Fibroblast of lung (primary cell): ENCODE results near the gene OSBPL9.

ENCODE experiments used
- EZH2 ChIP-seq: IDR thresholded peaks from 2 replicates; pipeline ENCODE4 v1.5.1; 2012; ENCODE audit warnings: low read length, control low read depth, mild to moderate bottlenecking; ENCODE audit errors: missing control alignments
- TF ChIP-seq, protein P1 (sequence below), 2 donors: IDR thresholded peaks in 1 of 2; conservative IDR thresholded peaks in 1 of 2; 1 replicate in 1 of 2; 2 replicates in 1 of 2; pipeline ENCODE4 v1.5.1; 2011 to 2012; ENCODE audit warnings: low read length in 2 of 2, control low read depth in 1 of 2, inconsistent platforms in 1 of 2, low read depth in 1 of 2, mild to moderate bottlenecking in 1 of 2

DNA sequence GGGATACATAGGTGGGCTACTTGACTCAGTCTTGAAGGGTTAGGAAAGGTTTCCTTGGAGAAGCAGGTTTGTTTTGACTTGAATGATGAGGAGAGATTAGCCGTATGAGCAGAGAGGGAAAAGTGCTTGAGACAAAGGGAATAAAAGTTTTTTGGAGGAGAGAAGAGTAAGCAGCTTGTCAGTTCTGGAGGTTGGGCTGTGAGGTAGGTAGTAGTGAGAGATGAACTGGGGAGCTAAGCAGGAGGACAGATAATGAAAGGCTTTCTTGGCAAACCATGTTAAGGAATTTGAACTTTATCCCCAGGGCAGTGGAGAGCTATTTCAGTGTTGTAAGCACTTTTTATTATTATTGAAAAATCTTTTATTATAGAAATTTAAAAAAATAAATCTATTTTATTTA is 3.6 kb downstream of the OSBPL9 start:
- TF ChIP-seq EZH2 = no peak
- TF ChIP-seq, protein P1, sequence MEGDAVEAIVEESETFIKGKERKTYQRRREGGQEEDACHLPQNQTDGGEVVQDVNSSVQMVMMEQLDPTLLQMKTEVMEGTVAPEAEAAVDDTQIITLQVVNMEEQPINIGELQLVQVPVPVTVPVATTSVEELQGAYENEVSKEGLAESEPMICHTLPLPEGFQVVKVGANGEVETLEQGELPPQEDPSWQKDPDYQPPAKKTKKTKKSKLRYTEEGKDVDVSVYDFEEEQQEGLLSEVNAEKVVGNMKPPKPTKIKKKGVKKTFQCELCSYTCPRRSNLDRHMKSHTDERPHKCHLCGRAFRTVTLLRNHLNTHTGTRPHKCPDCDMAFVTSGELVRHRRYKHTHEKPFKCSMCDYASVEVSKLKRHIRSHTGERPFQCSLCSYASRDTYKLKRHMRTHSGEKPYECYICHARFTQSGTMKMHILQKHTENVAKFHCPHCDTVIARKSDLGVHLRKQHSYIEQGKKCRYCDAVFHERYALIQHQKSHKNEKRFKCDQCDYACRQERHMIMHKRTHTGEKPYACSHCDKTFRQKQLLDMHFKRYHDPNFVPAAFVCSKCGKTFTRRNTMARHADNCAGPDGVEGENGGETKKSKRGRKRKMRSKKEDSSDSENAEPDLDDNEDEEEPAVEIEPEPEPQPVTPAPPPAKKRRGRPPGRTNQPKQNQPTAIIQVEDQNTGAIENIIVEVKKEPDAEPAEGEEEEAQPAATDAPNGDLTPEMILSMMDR (conservative IDR thresholded peaks at IDR 0.05 in 1 of 2, IDR thresholded peaks at IDR 0.05 in 1 of 2; ENCODE audit: low read depth in 1 of 2, low read length in 2 of 2) = no peak
